Mammary epithelial cell (primary cell): ENCODE data around the gene FAM219B.

ENCODE experiments used
- CTCF ChIP-seq, 2 donors: IDR thresholded peaks in 1 of 2; conservative IDR thresholded peaks in 1 of 2; 2 replicates each; pipeline ENCODE4 v1.5.1; 2011 to 2012; ENCODE audit warnings: inconsistent platforms in 2 of 2, low read length in 2 of 2, mild to moderate bottlenecking in 2 of 2, control low read depth in 1 of 2, low read depth in 1 of 2; ENCODE audit not compliant: insufficient read depth in 1 of 2; ENCODE audit errors: extremely low read depth in 1 of 2
- EZH2 ChIP-seq: IDR thresholded peaks from 2 replicates; pipeline ENCODE4 v1.6.1; 2012; ENCODE audit warnings: low read length, inconsistent platforms, borderline replicate concordance

GRCh38 chr15:74903676-74904075 lies 3.0 kb downstream of the FAM219B start:
- TF ChIP-seq EZH2 (no peak), CTCF (conservative IDR thresholded peaks at IDR 0.05 in 1 of 2, IDR thresholded peaks at IDR 0.05 in 1 of 2; ENCODE audit: extremely low read depth in 1 of 2, insufficient read depth in 1 of 2, low read depth in 1 of 2, low read length in 2 of 2) (no peak)
